SKM-1 treated with dmso at 0.1 percent for 144 hours (cell line): ENCODE results near the gene COL20A1.

ENCODE experiments used
- DNase-seq: peaks from one replicate; lab custom pipeline; 2025; ENCODE audit not compliant: unreplicated experiment; lab: John Stamatoyannopoulos, UW

The COL20A1 gene

DNA sequence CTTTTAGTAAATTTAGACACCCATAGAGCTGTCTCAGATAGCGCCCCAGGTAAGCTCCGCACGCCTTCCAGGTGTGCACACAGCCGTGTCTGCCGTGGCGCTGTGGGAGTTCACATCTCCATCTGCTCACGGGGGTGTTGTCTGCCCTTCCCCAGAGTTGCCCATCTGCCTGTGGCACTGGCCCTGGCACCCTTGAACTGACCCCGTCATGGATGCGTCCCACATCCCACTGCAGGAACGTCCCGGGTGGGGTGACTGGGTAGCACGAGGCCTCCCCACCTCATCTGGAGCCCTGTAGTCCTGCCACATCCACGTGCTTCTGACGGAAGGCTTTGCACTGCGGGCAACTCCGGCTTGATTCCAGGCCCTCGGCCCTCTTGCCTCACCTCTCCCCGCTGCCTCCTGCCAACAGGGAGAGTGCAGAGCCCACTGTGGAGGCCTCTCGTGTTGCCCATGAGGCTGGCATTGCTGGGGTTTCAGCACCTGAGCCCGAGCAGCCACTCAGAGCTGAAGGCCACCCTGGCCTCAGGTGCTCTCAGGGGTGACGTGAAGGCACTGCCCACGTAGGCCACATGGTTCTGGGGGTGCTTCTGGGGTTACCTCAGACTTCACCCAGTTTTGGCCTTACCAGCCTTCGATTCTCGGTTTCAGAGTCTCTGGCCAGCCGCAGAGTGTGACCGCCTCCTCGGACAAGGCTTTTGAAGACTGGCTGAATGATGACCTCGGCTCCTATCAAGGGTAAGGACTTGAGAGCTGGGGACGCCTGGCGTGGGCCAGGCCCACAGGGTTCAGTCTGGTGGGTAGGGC is 15.3 kb upstream of the COL20A1 start:
- no peak for DNase-seq

DNA sequence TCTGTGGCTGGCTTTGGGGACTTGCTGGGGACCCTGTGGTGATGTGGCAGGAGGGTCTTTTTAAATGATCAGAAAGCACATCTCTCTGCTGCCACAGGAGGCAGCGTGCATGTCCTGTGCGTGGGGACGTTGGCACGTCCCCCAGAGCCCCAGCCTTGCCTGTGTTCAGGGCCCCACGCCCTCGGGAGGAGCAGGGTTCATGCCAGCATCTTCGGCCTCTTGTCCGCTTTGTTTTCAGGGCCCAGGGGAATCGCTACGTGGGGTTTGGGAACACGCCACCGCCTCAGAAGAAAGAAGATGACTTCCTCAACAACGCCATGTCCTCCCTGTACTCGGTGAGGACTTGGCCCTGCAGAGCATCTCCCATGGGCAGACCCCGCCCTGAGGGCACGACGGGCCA is 14.3 kb upstream of the COL20A1 start:
- DNase-seq, result no peak

DNA sequence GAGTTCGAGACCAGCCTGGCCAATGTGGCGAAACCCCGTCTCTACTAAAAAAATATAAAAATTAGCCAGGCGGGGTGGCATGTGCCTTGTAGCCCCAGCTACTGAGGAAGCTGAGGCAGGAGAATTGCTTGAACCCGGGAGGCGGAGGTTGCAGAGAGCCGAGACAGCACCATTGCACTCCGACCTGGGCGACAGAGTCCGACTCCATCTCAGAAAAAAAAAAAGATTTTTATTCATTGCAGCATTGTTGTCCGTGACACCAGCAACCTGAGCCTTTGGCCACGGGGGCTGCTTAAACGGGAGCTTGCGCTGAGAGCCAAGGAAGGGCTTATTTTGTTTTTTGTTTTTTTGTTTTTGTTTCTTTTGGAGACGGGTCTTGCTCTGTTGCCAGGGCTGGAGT is 13.1 kb upstream of the COL20A1 start:
- DNase-seq, result no peak

DNA sequence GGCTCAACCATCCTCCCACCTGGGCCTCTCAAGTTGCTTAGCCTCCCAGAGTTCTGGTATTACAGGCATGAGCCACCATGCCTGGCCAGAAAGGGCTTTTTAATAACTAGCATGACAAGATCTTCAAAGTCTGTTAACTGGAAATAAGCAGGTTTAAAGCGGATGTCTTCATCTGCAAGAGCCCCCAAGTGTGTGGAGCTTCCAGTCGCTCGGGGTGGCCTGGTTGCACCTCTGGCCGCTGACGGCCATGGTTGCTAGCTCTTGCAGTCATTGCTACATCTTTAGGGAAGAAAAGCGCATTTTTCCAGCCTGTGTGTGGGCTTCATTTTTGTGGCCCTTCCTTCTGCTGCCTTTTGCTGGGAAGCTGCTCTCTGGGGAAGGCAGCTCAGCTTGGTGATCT is 12.6 kb upstream of the COL20A1 start:
- no peak for DNase-seq

DNA sequence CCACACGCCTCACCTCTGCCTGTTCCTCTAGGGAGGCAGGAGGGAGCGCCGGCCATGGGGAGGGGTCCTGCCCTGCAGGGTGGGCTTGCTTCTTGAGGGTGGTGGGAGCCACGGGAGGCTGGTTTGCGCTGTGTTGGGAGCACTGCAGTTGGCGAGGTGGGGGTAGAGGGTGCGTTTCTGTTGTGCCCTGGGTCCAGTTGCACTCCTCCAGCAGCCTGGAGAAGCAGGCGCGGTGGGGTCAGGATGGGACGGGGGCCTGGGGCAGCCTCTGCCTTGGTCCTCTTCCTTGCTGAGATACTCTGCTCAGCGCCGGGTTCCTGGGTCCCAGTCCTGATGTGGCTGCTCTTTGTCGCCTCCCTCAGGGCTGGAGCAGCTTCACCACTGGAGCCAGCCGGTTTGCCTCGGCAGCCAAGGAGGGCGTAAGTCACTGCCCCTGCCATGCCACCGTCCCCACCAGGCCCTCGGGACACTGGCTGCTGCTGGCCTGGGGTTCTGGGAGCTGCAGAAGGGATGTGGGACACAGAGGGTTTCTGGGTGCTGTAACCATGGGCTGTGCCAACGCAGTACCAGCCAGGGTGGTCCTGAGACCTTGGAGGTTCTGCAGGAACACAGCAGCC is 11.9 kb upstream of the COL20A1 start:
- no peak for DNase-seq

DNA sequence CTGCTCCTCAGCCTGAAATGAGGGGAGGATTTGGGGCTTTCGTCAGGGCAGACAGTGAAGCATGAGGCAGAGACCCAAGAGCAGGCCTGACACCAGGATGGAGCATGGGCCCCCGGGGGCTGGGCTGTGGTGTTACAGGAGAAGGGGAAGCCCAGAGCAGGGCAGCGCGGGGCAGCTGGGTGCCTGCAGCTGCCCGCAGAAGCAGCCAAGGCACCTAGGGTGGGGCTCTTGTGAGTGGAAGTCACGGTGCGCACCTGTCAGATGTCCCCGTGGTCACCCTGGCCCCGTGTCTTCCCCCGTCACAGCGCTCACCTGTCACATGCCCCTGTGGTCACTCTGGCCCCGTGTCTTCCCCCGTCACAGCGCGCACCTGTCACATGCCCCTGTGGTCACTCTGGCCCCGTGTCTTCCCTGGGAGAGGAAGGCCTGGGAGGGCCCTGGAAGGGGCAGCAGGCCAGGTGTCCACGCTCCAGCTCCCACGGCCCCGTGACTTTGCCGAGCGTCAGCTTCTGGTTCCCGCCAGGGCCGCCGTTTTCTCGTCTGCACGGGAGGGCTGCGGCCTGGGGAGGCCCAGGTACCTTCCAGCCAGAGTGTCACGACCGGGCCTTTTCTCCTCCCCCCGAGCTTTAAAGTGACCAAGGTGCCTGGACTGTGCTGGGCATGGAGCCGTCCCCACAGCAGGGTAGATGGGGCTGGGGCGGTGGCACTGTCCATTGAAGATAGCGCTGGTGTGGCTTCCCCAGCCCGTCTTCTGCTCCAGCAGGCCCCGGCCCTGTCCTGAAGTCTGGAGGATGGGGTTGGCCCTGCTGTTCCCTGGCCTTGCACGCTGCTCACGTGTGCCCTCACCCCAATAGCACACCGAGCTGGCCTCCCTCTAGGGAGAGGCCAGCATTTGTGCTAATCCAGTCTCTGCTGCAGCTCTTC is 11.0 kb upstream of the COL20A1 start:
- no peak for DNase-seq

DNA sequence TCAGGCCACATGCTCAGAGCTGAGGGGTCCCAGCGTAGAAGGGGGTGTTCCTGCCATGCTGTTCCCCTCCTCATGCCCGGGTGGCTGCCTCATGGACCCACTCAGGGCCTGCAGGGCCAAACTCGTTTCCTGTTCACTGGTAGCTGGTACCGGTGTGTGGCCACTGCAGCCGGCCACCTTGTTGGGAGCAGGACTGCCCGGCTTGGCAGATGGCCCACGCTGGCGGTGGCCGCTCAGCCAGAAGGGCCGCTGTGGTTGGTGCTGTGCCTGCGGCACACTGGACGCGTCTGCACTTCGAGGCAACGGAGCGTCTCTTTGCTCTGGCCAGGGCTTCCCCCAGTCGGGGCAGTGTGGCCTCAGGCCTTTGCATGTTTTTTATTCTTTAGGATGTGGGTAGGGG is 10.0 kb upstream of the COL20A1 start:
- no peak for DNase-seq

DNA sequence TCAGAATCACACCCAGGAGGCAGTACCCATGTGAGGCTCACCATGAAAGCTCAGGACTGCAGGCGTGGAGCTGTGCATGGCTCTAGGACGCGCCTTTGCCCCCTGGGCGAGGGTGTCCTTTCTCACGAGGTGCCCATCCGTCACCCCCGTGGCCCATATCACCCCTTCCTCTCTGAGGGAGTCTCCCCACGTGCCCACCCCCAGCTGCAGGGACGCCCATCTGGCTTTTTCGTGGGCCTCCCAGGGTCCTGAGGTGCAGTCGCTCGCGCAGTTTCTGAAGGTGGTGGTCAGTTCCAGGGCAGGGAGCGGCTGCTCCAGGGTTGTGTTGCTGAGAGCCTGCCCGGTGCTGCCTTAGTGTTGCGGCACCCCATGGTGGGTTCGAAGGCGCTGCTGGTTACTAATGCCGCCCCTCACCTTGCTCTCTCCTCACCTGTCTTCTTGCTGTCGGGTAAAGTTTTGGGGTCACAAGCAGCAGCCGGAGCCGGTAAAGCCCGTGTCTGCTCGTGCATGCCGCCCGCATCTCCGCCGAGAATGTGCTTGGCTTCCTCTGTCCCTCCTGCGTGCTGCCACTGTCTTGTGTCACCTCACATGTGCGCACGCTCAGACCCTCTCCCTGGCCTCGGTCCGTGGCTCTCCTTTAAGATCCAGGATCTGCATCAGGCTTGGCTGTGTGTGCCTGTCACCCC is 9.4 kb upstream of the COL20A1 start:
- DNase-seq, result no peak

DNA sequence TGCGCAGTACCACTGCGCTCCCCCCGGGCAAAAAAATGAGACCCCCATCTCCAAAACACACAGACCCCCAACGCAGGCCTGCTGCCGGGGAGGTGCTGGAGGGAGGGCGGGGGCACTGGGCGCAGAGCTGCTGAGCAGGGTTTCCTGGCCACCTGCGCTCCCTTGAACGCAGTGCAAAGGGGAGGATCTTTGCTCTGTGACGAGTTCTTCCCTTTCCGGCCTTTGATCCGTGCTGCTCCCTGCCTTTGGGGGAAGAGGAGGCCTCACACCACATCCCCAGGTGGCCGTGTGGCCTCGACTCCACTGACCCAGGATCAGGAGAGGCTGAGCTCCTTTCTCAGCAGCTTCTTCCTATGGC is 8.9 kb upstream of the COL20A1 start:
- no peak for DNase-seq

DNA sequence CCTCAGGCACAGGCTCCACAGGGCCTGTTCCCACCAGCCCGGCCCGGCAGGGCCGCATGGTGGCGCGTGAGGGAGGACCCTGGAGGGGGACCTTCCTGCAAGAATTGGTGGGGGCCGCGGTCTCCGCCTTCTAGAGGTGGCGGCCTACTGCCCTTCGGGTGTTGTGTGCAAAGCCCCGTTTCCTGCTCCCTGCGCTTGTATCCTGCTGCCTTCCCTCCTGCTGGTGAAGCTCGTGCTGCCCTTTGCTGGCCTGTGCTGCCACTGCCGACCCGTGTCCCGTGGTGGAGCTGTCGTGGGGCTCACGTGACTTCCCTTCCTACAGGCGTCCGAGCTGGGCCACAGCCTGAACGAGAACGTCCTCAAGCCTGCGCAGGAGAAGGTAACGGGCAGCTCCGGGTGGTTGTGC is 8.4 kb upstream of the COL20A1 start:
- DNase-seq, result no peak

DNA sequence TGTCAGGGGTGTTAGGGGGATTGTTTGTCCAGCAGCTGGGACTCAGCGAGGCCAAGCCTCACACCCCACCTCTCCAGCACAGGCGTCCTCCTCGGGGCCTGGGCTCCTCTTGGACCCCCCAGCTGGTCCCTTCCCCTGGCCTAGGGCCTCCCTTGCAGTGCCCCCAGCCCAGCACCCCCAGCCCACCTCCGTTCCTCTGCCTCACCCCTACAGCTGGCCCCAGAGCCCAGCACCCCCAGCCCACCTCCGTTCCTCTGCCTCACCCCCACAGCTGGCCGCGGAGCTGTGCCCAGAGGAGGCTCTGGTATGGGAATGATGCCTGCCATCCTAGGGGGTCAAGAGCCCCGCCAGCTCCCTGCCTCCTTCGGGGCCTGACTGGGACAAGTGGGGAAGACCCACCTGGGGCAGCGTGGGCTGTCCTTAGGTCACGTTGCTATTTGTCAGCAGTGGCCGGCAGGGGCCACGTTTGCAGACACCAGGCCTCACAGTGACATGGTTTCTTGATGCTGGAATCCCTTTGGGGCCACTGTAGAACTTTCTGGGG is 7.9 kb upstream of the COL20A1 start:
- DNase-seq, result no peak

DNA sequence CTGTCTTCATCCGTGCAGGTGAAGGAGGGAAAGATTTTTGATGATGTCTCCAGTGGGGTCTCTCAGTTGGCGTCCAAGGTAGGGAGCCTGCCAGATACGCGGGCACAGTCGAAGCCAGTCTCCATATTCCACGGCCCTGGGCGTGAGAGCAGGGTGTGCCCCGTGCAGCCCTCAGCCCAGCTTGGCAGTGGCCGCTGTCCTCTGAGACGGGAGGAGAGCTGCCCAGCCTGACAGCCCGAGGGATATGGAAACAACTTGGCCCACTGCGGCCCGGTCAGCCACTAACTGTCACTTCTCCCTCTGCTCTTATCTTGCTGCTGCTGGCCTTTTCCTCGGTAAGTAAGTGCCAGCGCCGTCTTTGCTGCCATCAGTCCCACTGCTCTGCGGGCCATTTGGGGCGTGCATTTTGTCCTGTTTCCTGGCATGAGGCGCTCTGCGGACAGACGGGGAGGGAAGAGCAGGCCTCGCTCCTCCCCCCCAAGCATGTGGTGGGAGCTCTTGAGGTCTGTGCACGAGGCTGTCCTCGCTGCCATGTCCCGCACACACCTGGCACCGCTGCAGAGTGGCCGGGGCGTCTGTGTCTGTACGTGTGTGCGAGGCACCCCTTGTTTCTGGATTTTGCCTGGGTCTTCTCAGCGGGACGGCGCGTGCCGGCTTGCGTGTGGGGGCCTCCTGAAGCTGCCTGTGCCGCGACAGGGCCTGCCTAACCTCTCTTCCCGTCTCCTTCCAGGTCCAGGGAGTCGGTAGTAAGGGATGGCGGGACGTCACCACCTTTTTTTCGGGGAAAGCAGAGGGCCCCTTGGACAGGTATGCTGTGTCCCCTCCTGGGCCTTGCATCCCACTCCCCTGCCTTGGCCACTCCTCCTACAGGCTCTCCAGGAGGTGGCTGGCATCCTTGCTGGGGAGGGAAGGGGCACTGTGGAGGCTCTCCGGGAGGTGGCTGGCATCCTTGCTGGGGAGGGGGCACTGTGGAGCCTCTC is 7.1 kb upstream of the COL20A1 start:
- no peak for DNase-seq

DNA sequence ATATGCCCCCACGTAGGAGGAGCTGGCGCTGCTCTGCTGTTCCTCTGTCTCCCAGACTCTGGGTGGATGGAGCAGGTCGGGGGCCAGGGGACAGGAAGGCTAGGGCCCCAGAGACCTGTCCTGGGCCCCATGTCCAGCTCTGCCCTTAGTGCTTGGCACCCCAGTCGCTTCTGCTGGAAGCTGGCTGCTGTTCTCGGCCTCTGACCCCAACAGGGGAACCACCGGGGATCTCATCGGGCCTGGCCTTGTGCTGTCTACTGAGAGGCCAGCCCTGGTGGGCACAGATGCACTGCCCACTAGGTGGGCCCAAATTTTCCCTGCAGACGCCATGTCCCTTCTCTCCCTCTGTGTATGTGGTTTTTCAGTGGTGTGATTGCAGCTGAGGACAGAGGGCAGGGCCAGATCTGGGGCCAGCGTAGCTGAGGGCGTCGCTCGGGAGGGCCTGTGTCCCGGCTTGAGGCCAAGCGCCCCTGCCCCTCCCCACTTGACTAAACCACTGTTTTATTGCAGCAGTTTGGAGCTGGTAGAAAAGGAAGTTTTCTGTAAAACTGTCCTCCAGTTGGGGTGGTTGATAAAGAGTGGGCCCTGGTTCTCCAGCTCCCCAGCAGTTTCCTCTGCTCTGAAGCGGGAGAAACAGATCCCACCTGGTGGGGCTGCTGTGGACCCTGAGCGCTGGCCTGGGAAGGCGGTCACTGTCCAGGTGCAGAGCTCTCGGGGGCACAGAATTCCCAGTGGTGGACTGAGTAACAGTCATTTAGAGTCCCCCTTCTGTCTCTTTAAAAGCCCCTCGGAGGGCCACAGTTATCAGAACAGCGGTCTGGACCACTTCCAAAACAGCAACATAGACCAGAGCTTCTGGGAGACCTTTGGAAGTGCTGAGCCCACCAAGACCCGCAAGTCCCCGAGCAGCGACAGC is 5.9 kb upstream of the COL20A1 start:
- DNase-seq, result no peak

DNA sequence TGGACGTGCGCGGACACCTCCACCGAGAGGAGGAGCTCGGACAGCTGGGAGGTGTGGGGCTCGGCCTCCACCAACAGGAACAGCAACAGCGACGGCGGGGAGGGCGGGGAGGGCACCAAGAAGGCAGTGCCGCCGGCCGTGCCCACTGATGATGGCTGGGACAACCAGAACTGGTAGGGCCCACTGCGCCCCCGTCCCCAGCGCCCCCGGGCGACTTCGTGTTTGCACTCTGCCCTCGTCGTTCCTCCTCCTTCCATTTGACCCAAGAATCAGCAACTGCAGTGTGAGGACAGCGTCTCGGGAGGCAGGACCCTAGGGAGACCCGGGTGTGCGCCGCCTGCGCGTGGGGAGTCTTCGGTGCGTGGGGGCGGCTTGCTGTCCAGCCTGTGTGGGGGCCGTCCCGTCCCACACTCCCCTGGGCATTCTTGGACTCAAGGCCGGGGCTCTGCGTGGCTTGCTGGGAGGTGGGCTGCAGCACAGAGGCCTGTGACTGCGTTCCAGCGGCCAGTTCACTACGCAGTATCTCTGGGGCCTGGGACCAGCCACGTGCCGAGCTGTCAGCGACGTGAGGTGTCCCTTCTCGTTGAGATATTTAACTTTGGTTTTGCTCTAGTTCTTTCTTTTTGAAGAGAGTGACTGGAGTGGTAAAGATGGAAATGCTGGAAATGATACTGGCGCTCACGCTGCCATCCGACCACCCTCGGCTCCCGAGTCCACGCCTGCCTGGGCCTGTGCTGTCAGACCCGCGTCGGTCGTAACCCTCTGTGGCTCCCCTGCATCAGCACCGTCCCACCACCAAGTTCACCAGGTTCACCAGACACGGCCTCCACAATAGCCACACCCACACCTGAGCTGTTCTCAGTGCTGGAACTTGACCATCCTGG is 5.0 kb upstream of the COL20A1 start:
- no peak for DNase-seq

DNA sequence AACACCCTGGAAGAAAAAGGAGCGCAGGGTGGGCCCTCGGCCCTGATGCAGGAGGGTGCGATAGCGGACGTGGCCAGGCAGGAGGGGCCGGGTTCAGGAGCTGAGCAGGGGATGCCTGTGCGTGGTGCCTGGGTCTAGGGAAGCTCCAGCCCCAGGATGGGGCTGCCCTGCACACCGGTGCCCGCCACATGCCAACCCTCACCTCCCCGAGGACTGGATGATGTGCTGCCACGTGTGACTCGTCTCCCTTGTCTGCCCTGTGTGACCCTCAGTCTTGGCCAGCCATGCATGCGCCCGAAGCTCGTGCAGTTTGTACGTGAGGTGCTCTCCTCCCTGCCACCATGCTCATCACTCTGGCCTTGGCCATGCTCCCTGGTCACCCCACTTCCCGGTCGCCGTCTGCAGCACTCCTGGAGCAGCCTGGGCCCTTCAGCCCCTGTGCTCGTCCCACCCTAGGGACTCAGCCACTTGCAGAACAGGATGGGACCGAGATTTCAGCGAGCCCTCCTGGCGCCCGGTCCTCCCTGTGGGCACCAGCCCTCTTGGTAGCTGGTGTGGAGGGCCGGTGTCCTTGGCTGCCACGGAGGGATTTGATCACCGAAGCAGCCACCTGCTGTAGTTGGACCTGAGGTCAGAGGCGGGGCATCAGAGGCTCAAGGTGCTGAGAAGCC is 4.3 kb upstream of the COL20A1 start:
- no peak for DNase-seq

DNA sequence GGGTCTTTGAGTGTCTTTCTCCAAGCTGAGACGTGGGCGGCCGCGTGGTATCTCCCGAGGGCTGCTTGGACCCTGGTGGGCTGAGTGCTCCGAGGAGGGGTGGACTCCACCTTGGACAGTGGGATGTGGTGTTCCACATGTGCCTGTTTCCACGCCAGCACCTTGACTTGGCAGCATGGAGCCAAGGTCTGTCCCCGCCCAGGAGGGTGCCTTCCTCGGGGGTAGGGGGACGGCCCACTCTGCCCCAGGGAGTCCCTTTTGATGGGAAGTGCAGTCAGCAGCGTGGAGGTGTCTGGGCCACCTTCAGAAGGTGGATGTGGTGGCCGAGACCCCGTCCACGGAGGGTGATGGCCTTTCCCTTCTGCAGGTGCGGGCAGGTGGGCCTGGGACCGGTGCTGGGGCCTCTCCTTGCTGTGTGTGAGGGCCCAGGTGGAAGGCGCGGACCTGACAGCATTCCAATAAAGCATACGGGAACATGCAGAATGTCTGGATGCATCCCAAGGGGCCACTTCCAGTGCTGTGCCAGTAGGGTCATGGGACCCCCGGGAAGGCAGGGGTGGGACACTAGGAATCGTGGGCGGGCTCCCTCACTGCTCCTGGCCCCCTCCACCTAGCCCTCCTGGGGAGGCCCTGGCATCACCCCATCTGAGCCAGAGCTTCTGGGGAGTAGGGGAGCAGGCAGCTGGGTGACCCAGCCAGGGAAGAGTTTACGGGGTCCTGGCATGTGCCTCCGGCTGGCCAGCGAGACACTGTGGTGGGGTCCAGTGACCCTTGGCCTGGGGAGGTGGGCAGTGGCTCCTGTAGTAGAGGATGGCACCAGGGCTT is 3.5 kb upstream of the COL20A1 start:
- no peak for DNase-seq
